Measurements from ENCODE around the gene BBS4.
"Not testable (repeated sequence)": the region's sequence is repeated elsewhere in the genome, so short reads cannot be mapped to it uniquely, and the experiment has no call there.

The BBS4 gene, protein sequence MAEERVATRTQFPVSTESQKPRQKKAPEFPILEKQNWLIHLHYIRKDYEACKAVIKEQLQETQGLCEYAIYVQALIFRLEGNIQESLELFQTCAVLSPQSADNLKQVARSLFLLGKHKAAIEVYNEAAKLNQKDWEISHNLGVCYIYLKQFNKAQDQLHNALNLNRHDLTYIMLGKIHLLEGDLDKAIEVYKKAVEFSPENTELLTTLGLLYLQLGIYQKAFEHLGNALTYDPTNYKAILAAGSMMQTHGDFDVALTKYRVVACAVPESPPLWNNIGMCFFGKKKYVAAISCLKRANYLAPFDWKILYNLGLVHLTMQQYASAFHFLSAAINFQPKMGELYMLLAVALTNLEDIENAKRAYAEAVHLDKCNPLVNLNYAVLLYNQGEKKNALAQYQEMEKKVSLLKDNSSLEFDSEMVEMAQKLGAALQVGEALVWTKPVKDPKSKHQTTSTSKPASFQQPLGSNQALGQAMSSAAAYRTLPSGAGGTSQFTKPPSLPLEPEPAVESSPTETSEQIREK

DNA sequence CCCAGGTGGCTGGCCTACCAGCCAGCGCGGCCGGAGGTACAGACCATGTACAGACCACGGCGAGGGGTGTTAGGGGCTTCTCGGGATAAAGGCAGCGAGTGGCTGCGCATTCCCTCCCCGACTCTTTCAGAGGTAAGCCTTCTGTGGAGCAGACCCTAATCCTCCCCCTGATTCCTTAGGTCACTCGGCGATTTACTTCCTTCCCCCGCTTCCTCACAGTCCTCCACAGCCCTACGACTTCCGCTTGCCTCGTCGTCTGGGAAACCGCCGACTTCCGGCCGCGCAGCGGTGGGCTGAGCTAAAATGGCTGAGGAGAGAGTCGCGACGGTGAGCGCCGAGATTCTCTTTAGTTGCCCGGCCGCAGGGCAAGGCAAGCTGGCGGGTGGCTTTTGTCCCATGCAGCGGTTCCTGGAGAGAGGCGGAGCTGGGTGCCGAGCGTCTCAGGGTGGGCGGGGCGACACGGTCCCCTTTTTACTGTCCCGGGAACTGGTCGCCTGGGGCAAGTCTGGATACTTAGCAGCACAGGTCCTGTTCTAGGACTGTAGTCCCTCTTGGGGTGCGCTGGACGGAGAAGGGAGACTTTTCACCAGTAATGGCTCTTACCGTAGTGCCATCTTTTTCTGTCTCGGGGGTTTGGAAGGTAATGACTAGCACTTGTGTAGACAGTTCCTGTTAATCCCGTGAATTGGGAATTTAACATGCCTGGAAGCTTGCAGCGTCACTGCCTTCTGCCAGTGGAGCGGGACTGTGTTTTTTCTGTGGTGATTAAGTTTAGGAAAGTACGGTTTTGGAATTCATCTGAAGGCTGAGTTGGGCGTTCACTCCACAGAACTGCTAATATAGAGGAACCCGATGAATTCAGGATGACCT lies at the start of gene BBS4, which contains the start of gene HIGD2B:
Gene BBS4, plus strand, starts transcription at position 283 of the 870 bp plus-strand sequence. Its CDS starts 21 bp downstream, at position 304.
Gene HIGD2B, minus strand, starts transcription at position 258 of the 870 bp plus-strand sequence. CDS start 9,808 bp downstream, outside the sequence.
- DNase-seq, result no peak

GRCh38 chr15:72636519-72637282 lies 49.3 kb upstream of the BBS4 start:
- DNase-seq, result not testable (repeated sequence)

GRCh38 chr15:72639759-72640483 lies 46.1 kb upstream of the BBS4 start:
- DNase-seq, result not testable (repeated sequence)

DNA sequence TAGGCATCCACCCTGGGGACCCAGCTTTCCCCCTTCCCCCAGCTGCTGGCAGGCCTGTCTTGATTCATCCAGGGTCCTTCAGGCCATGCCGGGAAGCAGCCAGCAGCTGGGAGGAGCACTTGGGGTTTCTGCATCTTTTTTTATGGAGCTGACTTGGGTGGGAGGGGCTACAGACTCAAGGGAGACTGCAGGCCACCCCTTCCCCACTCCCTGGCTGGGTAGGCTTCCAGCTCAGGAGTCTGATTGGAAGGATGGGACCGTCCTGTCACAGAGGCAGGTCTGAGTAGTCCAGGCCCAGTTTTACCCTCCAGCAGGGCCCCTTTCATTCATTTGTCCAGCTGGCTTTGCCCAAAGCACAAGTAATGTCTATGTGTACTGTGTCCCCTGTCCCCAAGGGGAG lies 43.7 kb upstream of the BBS4 start:
- DNase-seq, result not testable (repeated sequence)

DNA sequence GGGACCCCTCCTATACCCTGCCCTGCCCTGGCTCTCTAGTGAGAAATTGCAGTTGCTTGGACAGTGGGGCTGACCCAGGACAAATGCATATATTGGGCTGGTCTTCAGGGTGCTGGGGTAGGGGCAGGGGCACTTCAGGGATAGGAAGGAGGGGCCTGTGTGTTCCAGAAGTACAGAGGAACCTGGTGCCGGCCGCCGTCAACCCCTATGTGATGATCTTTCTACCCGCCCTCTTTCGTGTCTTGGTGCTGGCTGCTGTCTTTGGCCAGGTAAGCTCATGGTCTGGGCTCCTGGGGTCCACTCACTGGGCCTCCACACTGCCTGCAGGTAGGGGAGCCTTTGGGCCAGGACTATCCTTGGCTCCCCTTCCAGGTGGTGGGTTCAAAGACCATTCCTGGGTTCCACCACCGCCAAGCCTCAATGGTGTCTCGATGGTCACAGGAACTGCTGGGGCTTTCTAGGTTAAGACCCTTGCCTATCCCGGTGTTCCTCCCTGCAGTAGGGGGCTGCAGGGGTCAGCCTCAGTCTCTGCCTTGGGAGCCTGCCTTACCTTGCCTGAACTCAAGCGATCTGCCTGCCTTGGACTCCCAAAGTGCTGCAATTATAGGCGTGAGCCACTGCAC lies 37.3 kb upstream of the BBS4 start:
- not testable (repeated sequence) for DNase-seq

GRCh38 chr15:72654397-72654796 lies 31.6 kb upstream of the BBS4 start, which contains the start of gene GOLGA6B:
Gene GOLGA6B (plus strand): TSS chr15:72654697. CDS start chr15:72654738, 41 bp downstream.
- DNase-seq, result not testable (repeated sequence)

GRCh38 chr15:72656014-72656413 lies 30.0 kb upstream of the BBS4 start:
- not testable (repeated sequence) for DNase-seq

DNA sequence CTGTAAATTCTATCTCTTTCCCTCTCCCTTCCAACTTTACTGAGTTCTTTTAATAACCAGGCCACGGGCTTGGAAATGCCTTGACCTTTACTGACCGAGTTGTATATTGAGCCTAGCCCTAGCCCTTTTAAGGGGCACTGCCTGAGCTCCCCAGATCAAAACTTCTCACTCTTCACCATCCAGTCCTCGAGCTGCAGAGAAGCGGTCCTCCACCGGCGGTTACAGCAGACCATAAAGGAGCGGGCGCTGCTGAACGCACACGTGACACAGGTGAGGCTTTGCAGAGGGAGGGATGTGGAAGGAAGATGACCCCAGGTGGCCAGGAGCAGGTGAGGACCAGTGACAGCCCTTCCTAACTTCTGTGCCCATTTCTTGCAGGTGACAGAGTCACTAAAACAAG lies 24.9 kb upstream of the BBS4 start:
- not testable (repeated sequence) for DNase-seq

- not testable (repeated sequence) for DNase-seq
These were observed 22.1 kb upstream of the BBS4 start for GRCh38 chr15:72663931-72664330.

- not testable (repeated sequence) for DNase-seq
These were observed 20.3 kb upstream of the BBS4 start for GRCh38 chr15:72665706-72666105.

GRCh38 chr15:72669803-72670202 lies 16.2 kb upstream of the BBS4 start:
- DNase-seq, result not testable (repeated sequence)

DNA sequence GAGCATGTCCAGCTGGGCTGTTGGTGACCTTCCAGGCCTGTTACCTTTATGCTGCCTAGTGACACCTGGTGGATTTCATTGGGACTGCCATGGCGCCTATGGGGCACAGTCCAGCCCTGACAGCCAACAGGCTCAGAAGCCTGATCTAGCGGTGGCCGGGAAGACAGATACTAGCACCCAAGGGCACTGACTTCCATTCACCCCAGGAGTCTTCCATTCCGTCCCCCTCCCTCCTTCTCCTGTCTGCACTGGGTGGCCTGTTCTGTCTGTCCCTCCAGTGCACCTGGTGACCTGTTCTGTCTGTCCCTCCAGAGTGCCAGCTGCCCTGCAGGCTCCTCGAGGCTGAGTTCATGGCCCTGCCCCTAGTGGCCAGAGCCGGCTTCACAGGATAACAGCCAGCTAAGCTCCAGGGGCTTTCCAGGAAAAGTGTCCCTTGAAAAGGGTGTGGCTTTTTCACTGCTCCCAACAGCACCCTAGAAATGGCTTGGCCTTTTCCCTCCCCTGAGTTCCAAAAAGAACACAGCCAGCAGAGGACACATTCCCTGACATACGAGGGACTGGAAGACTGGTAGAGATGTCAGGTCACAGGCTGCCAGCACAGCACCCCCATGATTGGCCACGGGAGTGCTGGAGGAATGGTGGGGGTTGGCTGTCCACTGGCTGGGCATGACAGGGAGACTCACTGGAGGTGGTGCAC lies 15.2 kb upstream of the BBS4 start:
- not testable (repeated sequence) for DNase-seq

- DNase-seq, result no peak
These were observed 14.5 kb upstream of the BBS4 start for GRCh38 chr15:72671525-72671924.

DNA sequence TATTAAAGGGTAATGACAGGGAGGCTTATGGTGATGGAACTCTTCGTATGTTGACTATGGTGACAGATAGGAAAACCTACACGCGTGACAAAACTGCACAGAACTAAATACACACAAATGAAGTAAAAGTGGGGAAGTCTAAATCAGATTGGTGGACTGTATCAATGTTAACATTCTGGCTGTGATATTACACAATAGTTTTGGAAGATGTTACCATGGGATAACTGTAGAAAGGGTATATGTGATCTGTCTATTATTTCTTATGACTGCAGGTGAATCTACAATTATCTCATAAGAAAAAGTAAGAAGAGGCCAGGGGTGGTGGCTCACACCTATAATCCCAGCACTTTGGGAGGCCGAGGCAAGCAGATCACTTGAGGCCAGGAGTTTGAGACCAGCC lies 9.2 kb upstream of the BBS4 start:
- DNase-seq, result no peak

- DNase-seq, result no peak
These were observed 5.1 kb upstream of the BBS4 start for GRCh38 chr15:72680931-72681330.

DNA sequence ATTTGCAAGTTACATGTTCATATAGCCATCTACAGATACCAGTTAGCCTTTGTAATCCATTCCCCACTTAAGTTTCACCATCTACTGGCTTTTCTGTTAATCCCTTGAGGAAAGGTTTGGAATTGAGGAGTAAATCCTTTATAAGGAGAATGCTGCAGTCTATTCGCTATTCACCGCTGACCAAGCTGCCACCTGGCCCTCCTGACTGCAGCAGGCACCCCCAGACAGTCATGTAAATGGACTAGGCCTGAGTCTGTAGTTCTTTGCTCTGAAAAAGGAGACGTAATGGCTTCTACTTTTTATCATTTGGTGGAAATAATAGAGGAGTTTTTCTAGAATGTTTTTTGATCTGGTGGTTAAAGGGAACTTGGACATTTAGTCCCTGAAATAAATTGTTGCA lies 3.2 kb upstream of the BBS4 start:
- no peak for DNase-seq

- no peak for DNase-seq
These were observed 594 bp upstream of the BBS4 start for GRCh38 chr15:72685301-72685924.

DNA sequence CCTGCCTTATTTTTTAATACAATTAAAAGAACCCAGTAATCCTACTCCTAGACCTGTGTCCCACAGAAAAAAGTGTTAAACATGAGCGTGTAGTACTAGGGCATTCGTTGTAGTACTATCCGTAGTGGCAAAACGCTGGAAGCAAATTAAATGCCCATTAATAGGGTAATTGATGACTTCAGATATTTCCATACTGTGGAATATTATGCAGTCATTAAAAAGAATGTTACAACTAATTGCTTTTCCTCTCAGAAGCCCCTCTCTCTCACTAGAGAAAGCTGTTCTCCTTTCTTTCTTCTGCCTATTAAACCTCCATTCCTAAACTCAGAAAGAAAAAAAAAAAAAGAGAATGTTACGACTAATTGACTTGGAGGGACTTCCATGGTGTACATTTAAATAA lies 2.7 kb downstream of the BBS4 start:
- no peak for DNase-seq

DNA sequence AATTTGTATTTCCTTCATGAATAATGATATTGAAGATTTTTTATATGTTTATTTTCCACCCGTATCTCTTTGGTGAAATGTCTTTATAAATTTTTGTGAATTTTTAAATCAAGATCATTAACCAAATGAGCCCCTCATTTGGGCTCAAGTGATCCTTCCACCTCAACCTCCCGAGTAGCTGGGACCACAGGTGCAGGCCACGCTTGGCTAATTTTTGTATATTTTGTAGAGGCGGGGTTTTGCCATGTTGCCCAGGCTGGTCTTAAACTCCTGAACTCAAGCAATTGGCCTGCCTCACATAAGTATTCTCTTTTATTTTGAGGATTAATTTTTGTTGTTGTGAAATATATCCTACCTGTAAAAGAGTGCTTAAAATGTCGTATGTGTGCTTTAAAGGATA lies 4.9 kb downstream of the BBS4 start:
- no peak for DNase-seq

DNA sequence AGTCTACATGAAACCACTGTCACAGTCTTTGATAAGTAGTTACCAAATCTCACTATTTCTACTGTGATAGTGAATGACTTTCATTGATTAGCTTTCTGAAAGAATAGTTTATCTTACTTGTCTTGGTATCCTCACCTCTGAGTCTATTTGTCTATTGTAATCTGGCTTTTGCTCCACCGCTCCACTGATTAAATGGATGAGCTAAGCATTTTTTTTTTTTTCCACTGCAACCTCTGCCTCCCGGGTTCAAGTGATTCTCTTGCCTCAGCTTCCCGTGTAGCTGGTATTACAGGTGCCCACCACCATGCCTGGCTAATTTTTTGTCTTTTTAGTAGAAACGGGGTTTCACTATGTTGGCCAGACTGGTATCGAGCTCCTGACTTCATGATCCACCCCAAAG lies 12.9 kb downstream of the BBS4 start:
- DNase-seq, result no peak
